Nephron (organoid): ENCODE data around the gene COQ2.

Source experiments
- H3K27ac Mint-ChIP-seq, 3 experiments: 2 replicates each; pipeline ENCODE4 v1.8.0; 2020; ENCODE audit warnings: mixed read lengths in 3 of 3, mild to moderate bottlenecking in 2 of 3, moderate library complexity in 1 of 3
- H3K27me3 Mint-ChIP-seq: 2 replicates; pipeline ENCODE4 v1.8.0; 2021; ENCODE audit warnings: low read depth, mild to moderate bottlenecking, moderate library complexity, mixed read lengths
- H3K36me3 Mint-ChIP-seq: 2 replicates; pipeline ENCODE4 v1.8.0; 2020; ENCODE audit warnings: low read depth, mixed read lengths
- H3K4me1 Mint-ChIP-seq: 2 replicates; pipeline ENCODE4 v1.8.0; 2020; ENCODE audit warnings: mixed read lengths
- H3K4me3 Mint-ChIP-seq, 3 experiments: 2 replicates each; pipeline ENCODE4 v1.8.0; 2020; ENCODE audit warnings: mild to moderate bottlenecking in 3 of 3, mixed read lengths in 3 of 3, moderate library complexity in 2 of 3
- H3K9me3 Mint-ChIP-seq: 2 replicates; pipeline ENCODE4 v1.8.0; 2020; ENCODE audit warnings: mixed read lengths
- CTCF ChIP-seq, 3 experiments: fragments of 200-600 bp; sonication (generic); IDR thresholded peaks; one replicate each; pipeline ENCODE4 v1.5.0; 2021; ENCODE audit warnings: antibody characterized with exemption in 3 of 3; ENCODE audit not compliant: unreplicated experiment in 3 of 3

The COQ2 gene

GRCh38 chr4:83217721-83218522 is 66.7 kb downstream of the COQ2 start:
- no peak for TF ChIP-seq CTCF (IDR thresholded peaks at IDR 0.05; ENCODE audit: unreplicated experiment in 3 of 3)
- Mint-ChIP-seq H3K36me3 (no peaks in the 10 kb centered on the region), H3K27ac (no peak overlapping the region), H3K4me3 (no peak overlapping the region), H3K9me3 (no peaks in the 10 kb centered on the region), H3K4me1 (no peaks in the 10 kb centered on the region), H3K27me3 (no peaks in the 10 kb centered on the region)

GRCh38 chr4:83216959-83217683 is 67.5 kb downstream of the COQ2 start:
- no peaks in the 10 kb centered on the region for H3K36me3 Mint-ChIP-seq
- H3K27ac Mint-ChIP-seq: no peak overlapping the region
- H3K4me1 Mint-ChIP-seq: no peaks in the 10 kb centered on the region
- no peak overlapping the region for H3K4me3 Mint-ChIP-seq
- H3K9me3 Mint-ChIP-seq: no peaks in the 10 kb centered on the region
- TF ChIP-seq CTCF (IDR thresholded peaks at IDR 0.05; ENCODE audit: unreplicated experiment in 3 of 3): no peak
- H3K27me3 Mint-ChIP-seq: no peaks in the 10 kb centered on the region

- H3K27me3 Mint-ChIP-seq: no peaks in the 10 kb centered on the region
- peaks cover 2% of the 10 kb centered on the region for H3K9me3 Mint-ChIP-seq
- no peak overlapping the region for H3K4me3 Mint-ChIP-seq
- H3K36me3 Mint-ChIP-seq: no peaks in the 10 kb centered on the region
- no peak overlapping the region for H3K27ac Mint-ChIP-seq
- no peak for TF ChIP-seq CTCF (IDR thresholded peaks at IDR 0.05; ENCODE audit: unreplicated experiment in 3 of 3)
- H3K4me1 Mint-ChIP-seq: peaks cover under 1% of the 10 kb centered on the region
These were observed 70.5 kb downstream of the COQ2 start for GRCh38 chr4:83214079-83214478.
